Stimulated activated CD4-positive, alpha-beta T cell treated with anti-CD3 and anti-CD28 coated beads, Interleukin-4, amount 100 ng/mL, for 4 hours (primary cell): ENCODE results near the gene HMG20A.

Source experiments
- DNase-seq, 2 experiments: peaks; one replicate each; pipeline ENCODE4 v3.0.0-alpha.2; 2020

The HMG20A gene

GRCh38 chr15:77436822-77437221 lies 16.1 kb downstream of the HMG20A start:
- DNase-seq: no peak

DNA sequence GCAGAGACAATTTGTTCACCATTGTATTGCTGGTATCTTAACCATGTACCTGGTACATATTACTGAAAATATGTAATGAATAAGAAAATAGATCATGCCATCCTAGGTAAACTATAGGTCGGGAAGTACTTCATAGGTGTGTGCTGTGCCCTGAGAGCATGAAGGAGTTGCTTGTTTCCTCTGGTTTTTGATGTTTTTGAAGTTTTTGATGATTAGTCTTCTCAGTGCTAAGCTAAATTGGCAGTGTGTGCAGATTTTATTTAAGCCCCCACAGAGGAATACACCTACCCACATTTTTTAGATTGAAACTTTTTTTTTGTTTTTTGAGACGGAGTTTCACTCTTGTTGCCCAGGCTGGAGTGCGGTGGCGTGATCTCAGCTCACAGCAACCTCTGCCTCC lies 16.6 kb downstream of the HMG20A start:
- DNase-seq: no peak

- DNase-seq: no peak
Measured at GRCh38 chr15:77440378-77440999, 19.8 kb downstream of the HMG20A start.

GRCh38 chr15:77446840-77447390 lies 26.2 kb downstream of the HMG20A start:
- no peak for DNase-seq

GRCh38 chr15:77454265-77454664 lies 33.6 kb downstream of the HMG20A start:
- DNase-seq: no peak

DNA sequence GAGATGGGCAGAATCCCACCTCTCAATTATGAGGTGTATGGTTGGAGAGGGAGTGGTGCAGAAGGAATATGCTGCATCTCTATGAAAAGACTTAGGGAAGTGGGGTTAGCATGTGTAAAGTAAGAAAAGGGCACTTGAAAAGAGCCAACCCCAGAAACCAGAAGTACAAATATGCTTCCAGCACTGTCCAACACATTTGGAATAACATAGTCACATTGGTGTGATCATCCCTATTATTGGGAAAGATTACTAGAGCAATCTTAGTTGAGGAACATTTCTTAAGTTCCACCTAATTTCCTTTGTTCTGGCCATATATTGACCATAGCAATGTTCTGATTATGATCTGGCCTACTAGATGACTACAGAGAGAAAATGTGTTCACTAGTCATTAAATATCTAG lies 34.3 kb downstream of the HMG20A start:
- DNase-seq: no peak

- DNase-seq: no peak
Measured at GRCh38 chr15:77455696-77456321, 35.1 kb downstream of the HMG20A start.

DNA sequence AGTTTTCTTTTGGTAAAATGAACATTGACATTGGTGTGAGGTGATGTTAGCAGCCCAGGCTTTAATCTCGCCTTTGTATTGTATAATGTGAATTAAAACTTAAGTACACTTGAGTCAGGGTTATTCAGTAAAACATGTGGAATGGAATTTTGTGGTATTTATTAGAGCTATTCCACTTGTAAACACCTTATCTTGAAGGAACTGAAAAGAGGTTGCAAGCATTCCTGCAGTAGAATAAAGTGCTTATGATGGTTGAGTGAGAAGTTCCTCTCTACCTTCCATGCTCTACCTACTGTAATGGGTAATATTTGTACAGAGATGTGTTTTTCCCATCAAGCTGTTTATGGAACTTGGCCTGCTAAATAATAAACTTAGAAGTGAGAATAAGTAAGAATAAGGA lies 36.1 kb downstream of the HMG20A start:
- no peak for DNase-seq

GRCh38 chr15:77457191-77457904 lies 36.7 kb downstream of the HMG20A start:
- no peak for DNase-seq

DNA sequence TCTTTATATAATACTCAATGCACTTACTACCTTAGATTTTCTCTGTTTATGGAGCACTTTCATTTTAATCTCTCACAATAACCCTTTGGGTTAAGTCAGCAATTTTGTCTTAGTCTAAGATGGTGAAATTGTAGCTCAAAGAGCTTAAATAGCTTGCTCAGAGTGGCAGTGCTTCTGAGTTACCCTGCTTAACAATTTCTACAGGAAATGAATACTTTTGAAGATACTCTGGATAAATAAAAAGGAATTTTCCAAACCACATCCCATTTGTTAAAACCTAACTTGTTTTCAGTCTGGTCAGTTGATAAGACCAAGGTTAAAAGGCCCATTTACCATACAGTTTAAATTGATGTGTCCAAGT lies 37.2 kb downstream of the HMG20A start:
- DNase-seq: no peak

- DNase-seq: no peak
Measured at GRCh38 chr15:77459031-77459430, 38.3 kb downstream of the HMG20A start.

DNA sequence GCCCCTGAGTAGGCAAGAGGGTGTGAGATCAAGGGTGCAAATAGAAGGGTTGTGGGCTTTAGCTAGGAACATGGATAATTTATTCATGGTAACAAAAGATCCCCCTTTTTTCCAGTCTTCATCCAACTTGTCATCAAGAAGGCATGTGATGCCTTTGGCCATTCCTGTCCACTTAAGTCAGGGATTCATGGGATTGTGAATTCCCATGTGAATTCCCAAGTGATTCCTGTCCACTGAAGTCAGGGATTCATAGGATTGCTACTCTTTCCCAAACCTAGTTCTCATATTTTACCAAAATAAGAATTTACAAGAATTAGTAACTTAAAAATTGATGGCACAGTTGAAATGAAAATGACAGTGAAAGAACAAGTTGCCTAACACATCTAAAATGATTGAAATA lies 40.8 kb downstream of the HMG20A start:
- DNase-seq: no peak

- DNase-seq: no peak
Measured at GRCh38 chr15:77464129-77464865, 43.6 kb downstream of the HMG20A start.

- DNase-seq: no peak
Measured at GRCh38 chr15:77466521-77466920, 45.8 kb downstream of the HMG20A start.

GRCh38 chr15:77468896-77469295 lies 48.2 kb downstream of the HMG20A start:
- no peak for DNase-seq

DNA sequence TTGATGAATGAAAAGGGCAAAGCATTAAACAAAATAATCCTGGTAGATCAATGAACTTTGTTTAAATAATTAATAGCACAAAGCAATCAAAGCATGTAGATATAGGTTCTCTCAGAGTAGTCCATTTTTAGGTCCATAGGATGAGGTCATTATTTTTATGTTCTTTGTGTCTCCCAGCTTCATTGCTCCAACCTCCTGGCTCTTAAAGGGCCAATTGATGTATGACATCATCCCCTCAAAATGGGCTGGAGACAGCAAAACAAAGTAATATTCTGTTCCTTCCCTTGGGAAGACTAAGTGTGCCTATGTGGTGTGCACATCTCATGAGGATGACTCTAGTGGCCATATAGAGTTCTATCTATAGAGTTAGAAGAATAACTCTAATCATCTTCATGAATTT lies 49.5 kb downstream of the HMG20A start:
- DNase-seq: no peak

- DNase-seq: no peak
Measured at GRCh38 chr15:77473328-77473727, 52.6 kb downstream of the HMG20A start.

GRCh38 chr15:77474310-77474988 lies 53.8 kb downstream of the HMG20A start:
- DNase-seq: no peak

- DNase-seq: no peak
Measured at GRCh38 chr15:77475001-77475400, 54.3 kb downstream of the HMG20A start.

DNA sequence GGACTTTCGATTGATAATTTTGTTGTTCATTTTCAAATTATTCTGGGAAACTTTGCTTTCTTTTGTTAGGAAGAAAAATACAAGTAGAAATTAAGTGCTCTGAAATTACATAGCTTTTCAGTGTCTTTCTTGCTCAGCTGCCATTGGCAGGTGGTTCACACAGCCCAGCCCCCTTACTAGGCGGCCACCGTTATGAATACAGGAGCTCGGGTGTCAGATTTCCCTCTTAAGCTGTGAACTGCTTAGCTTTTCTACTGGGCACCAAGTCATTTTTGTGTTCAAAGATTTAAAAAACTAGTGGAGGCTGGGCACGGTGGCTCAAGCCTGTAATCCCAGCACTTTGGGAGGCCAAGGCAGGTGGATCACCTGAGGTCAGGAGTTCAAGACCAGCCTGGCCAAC lies 55.2 kb downstream of the HMG20A start:
- no peak for DNase-seq

DNA sequence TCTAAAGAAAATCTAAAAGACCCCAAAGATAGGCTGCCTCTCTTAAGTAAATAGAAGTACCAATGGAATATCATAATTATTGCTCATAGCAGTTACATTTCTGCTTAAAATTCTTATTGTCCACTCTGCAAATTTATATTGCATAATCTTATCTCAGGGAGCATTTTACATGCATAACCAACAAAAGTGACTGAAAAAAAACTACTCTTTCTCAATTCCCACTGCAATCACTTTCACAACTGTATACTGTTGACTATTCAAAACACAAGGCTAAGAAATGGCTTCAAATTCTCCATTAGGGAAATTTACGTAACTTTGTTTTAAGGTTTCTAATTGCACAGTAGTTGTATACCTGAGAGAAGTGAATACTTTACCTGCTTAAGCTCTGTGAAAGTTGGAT lies 56.3 kb downstream of the HMG20A start:
- no peak for DNase-seq

GRCh38 chr15:77478051-77478450 lies 57.4 kb downstream of the HMG20A start:
- DNase-seq: no peak

- no peak for DNase-seq
Measured at GRCh38 chr15:77479015-77479414, 58.3 kb downstream of the HMG20A start.
